PC-9 (cell line): ENCODE results near the gene ZMYND10. TPM values are rescaled to one million over a fixed set of nuclear protein-coding genes. Genes with fewer than 3 reads are reported as not detected.

Experiments
- BruUV-seq: library from RNA; stranded (reverse); fragments of 400-500 nt; replicated peaks from 2 replicates; lab custom pipeline; 2021; lab: Mats Ljungman, UMichigan
- CTCF ChIA-PET: fragments of 300-600 bp; sonication (Branson Sonifier 250); formaldehyde crosslinking; loops from one replicate; lab custom pipeline; 2022; ENCODE audit warnings: antibody characterized with exemption; lab: Charles Lee
- POLR2A ChIA-PET: fragments of 300-600 bp; sonication (Branson Sonifier 250); formaldehyde crosslinking; loops from one replicate; lab custom pipeline; 2022; ENCODE audit warnings: antibody characterized with exemption; ENCODE audit not compliant: unreplicated experiment; lab: Charles Lee
- DNase-seq, 2 experiments: peaks; one replicate each; pipeline versions ENCODE4 v3.0.0 to v3.0.0-alpha.2; 2015 to 2022; ENCODE audit warnings: mixed read lengths in 1 of 2
- H2AFZ ChIP-seq: fragments of 200-600 bp; sonication (generic); 2 replicates; pipeline ENCODE4 v1.8.1; 2017; ENCODE audit warnings: antibody characterized with exemption
- H3F3A ChIP-seq: fragments of 200-600 bp; sonication (generic); 2 replicates; pipeline ENCODE4 v1.8.1; 2017; ENCODE audit warnings: antibody characterized with exemption, mild to moderate bottlenecking, low read depth; ENCODE audit not compliant: insufficient read depth
- H3K27ac ChIP-seq: fragments of 200-600 bp; sonication (generic); 2 replicates; pipeline ENCODE4 v1.6.1; 2016; ENCODE audit warnings: mixed run types
- H3K27me3 ChIP-seq: fragments of 200-600 bp; sonication (generic); 2 replicates; pipeline ENCODE4 v1.6.1; 2016; ENCODE audit warnings: low read depth, mixed run types; ENCODE audit not compliant: insufficient read depth
- H3K36me3 ChIP-seq: fragments of 200-600 bp; sonication (generic); 2 replicates; pipeline ENCODE4 v1.6.1; 2016; ENCODE audit warnings: low read depth, mixed run types
- H3K4me1 ChIP-seq: fragments of 200-600 bp; sonication (generic); replicated peaks from 2 replicates; pipeline ENCODE4 v1.6.1; 2016; ENCODE audit warnings: mixed run types; ENCODE audit not compliant: insufficient read depth
- H3K4me2 ChIP-seq: fragments of 200-600 bp; sonication (generic); 2 replicates; pipeline ENCODE4 v1.6.1; 2017; ENCODE audit warnings: mixed run types
- H3K4me3 ChIP-seq: fragments of 200-600 bp; sonication (generic); 2 replicates; pipeline ENCODE4 v1.6.1; 2016; ENCODE audit warnings: mixed run types
- H3K79me2 ChIP-seq: fragments of 200-600 bp; sonication (generic); 2 replicates; pipeline ENCODE4 v1.6.1; 2017; ENCODE audit warnings: low read depth, mixed run types
- H3K9me2 ChIP-seq: fragments of 200-600 bp; sonication (generic); 2 replicates; pipeline ENCODE4 v1.8.1; 2017; ENCODE audit warnings: mild to moderate bottlenecking; ENCODE audit not compliant: insufficient read depth
- H3K9me3 ChIP-seq: fragments of 200-600 bp; sonication (generic); 2 replicates; pipeline ENCODE4 v1.8.1; 2016; ENCODE audit warnings: low read depth; ENCODE audit not compliant: insufficient read depth
- H4K20me1 ChIP-seq: fragments of 200-600 bp; sonication (generic); 2 replicates; pipeline ENCODE4 v1.8.1; 2017; ENCODE audit not compliant: insufficient read depth
- CTCF ChIP-seq: fragments of 200-600 bp; sonication (generic); conservative IDR thresholded peaks from 2 replicates; pipeline ENCODE4 v1.6.1; 2017; ENCODE audit warnings: mixed run types, antibody characterized with exemption, mild to moderate bottlenecking, moderate library complexity
- EZH2 ChIP-seq: fragments of 200-600 bp; sonication (generic); IDR thresholded peaks from 2 replicates; pipeline ENCODE4 v1.8.0; 2017; ENCODE audit warnings: antibody characterized with exemption, low read depth
- intact Hi-C: fragments of 100-400 bp; cut with micrococcal nuclease; formaldehyde crosslinking; loops from one replicate; pipeline ENCODE4 v1.10.0; 2022; ENCODE audit not compliant: unreplicated experiment
- total RNA-seq: library from RNA; stranded (reverse); gene quantifications from 2 replicates; pipeline ENCODE4 v1.2.3, GENCODE V29; 2021

The ZMYND10 gene
- total RNA-seq, 1 experiment from 2014 or later: 4.4 TPM

- Histone ChIP-seq H3K79me2 (peaks cover 27% of the 10 kb centered on the region), H3K36me3 (peaks cover 7% of the 10 kb centered on the region; the same call in 1 of the 2 replicates), H3K27ac (peak overlapping the region; percentile 83), H3K4me2 (peak overlapping the region; percentile 91), H3K27me3 (no peaks in the 10 kb centered on the region), H2AFZ (peak overlapping the region; percentile 91), H3K9me2 (no peaks in the 10 kb centered on the region), H3K9me3 (no peaks in the 10 kb centered on the region), H3F3A (peaks cover 28% of the 10 kb centered on the region), H3K4me1 (peaks cover 31% of the 10 kb centered on the region), H4K20me1 (peaks cover 7% of the 10 kb centered on the region; the same call in 1 of the 2 replicates), H3K4me3 (peak overlapping the region; percentile 69)
- DNase-seq: peak; percentile 69 to 89
- TF ChIP-seq EZH2 (no peak), CTCF (peak; percentile 62)
- intact Hi-C loops: loop anchor here (1.0 kb wide), 1 partner anchor 29 kb away; the partner anchor contains the start of gene IFRD2
- BruUV-seq: no TSS peak
- ChIA-PET CTCF (interaction anchor here (0.5 to 1.1 kb wide), 6 partner anchors 18 to 1895 kb away, joined by 3 to 13 read pairs (median 4); partner anchors contain the start of gene HYAL1), POLR2A (interaction anchor here (0.7 to 1.0 kb wide), 2 partner anchors 22 to 29 kb away, joined by 5 to 7 read pairs; partner anchors contain the start of genes HYAL3 and NAA80)
Measured at GRCh38 chr3:50321336-50322114, 24.0 kb downstream of the ZMYND10 start.

- TF ChIP-seq CTCF (no peak), EZH2 (no peak)
- Histone ChIP-seq H3F3A (peaks cover 34% of the 10 kb centered on the region), H3K36me3 (peaks cover 7% of the 10 kb centered on the region; the same call in 1 of the 2 replicates), H3K79me2 (peaks cover 24% of the 10 kb centered on the region), H4K20me1 (peaks cover 7% of the 10 kb centered on the region; the same call in 1 of the 2 replicates), H3K4me1 (peaks cover 38% of the 10 kb centered on the region), H3K27me3 (no peaks in the 10 kb centered on the region), H3K4me3 (peak overlapping the region; percentile 69), H3K27ac (peak overlapping the region; percentile 83; the same call in 1 of the 2 replicates), H3K9me3 (no peaks in the 10 kb centered on the region), H2AFZ (peak overlapping the region; percentile 91), H3K9me2 (no peaks in the 10 kb centered on the region), H3K4me2 (peak overlapping the region; percentile 91)
- no TSS peak for BruUV-seq
- ChIA-PET CTCF (interaction anchor here (0.5 to 1.1 kb wide), 6 partner anchors 18 to 1896 kb away, joined by 3 to 13 read pairs (median 4); partner anchors contain the start of gene HYAL1), POLR2A (interaction anchor here (1.0 kb wide), 1 partner anchor 21 kb away, joined by 5 read pairs; the partner anchor contains the start of genes HYAL3 and NAA80)
- intact Hi-C loops: loop anchor here (1.0 kb wide), 1 partner anchor 29 kb away; the partner anchor contains the start of gene IFRD2
- peak; percentile 40 to 80 for DNase-seq
Measured at GRCh38 chr3:50320853-50321335, 24.6 kb downstream of the ZMYND10 start.

- BruUV-seq: no TSS peak
- Histone ChIP-seq H4K20me1 (peaks cover 7% of the 10 kb centered on the region; the same call in 1 of the 2 replicates), H3K9me2 (no peaks in the 10 kb centered on the region), H3K27ac (no peak overlapping the region), H3K4me2 (peak overlapping the region; percentile 91), H3K9me3 (no peaks in the 10 kb centered on the region), H3K4me1 (peaks cover 46% of the 10 kb centered on the region), H3F3A (peaks cover 41% of the 10 kb centered on the region), H3K36me3 (peaks cover 7% of the 10 kb centered on the region; the same call in 1 of the 2 replicates), H3K4me3 (peak overlapping the region; percentile 69), H3K27me3 (no peaks in the 10 kb centered on the region), H2AFZ (no peak overlapping the region), H3K79me2 (peaks cover 29% of the 10 kb centered on the region)
- ChIA-PET CTCF (no interaction called here), POLR2A (no interaction called here)
- no peak for TF ChIP-seq EZH2
- no peak for TF ChIP-seq CTCF
- DNase-seq: no peak
- intact Hi-C loops: no loop called here
Measured at GRCh38 chr3:50319894-50320625, 25.5 kb downstream of the ZMYND10 start.
